Measurements from ENCODE around the gene TSN. TPM values are rescaled to one million over a fixed set of nuclear protein-coding genes. Genes with fewer than 3 reads are reported as not detected.
"Not testable (repeated sequence)": the region's sequence is repeated elsewhere in the genome, so short reads cannot be mapped to it uniquely, and the experiment has no call there.

Gene TSN
- total RNA-seq, 1 donor from 2014 or later: 49.5 TPM

- peaks cover 2% of the 10 kb centered on the region for H3K27me3 ChIP-seq (ENCODE audit: control insufficient read depth, insufficient read depth, low read length)
- TF ChIP-seq CTCF (IDR thresholded peaks at IDR 0.05; ENCODE audit: insufficient read depth, low read length, severe bottlenecking): no peak
- no peak for FAIRE-seq
- H3K36me3 ChIP-seq (ENCODE audit: control insufficient read depth, insufficient read depth, low read length): no peaks in the 10 kb centered on the region
- DNase-seq (ENCODE audit: low read depth): no peak
- H3K4me3 ChIP-seq (ENCODE audit: low read depth, low read length): no peak overlapping the region
Observed at GRCh38 chr2:121803503-121803902, 48.1 kb downstream of the TSN start.

- Histone ChIP-seq H3K36me3 (ENCODE audit: control insufficient read depth, insufficient read depth, low read length) (no peaks in the 10 kb centered on the region), H3K27me3 (ENCODE audit: control insufficient read depth, insufficient read depth, low read length) (peaks cover 2% of the 10 kb centered on the region), H3K4me3 (ENCODE audit: low read depth, low read length) (no peak overlapping the region)
- FAIRE-seq (no peak), DNase-seq (ENCODE audit: low read depth) (no peak)
- no peak for TF ChIP-seq CTCF (IDR thresholded peaks at IDR 0.05; ENCODE audit: insufficient read depth, low read length, severe bottlenecking)
Observed at GRCh38 chr2:121804340-121804739, 48.9 kb downstream of the TSN start.

- Histone ChIP-seq H3K36me3 (ENCODE audit: control insufficient read depth, insufficient read depth, low read length) (no peaks in the 10 kb centered on the region), H3K27me3 (ENCODE audit: control insufficient read depth, insufficient read depth, low read length) (peaks cover 2% of the 10 kb centered on the region), H3K4me3 (ENCODE audit: low read depth, low read length) (no peak overlapping the region)
- no peak for FAIRE-seq
- no peak for DNase-seq (ENCODE audit: low read depth)
- TF ChIP-seq CTCF (IDR thresholded peaks at IDR 0.05; ENCODE audit: insufficient read depth, low read length, severe bottlenecking): no peak
Observed at GRCh38 chr2:121804997-121805765, 49.7 kb downstream of the TSN start.

- no peaks in the 10 kb centered on the region for H3K36me3 ChIP-seq (ENCODE audit: control insufficient read depth, insufficient read depth, low read length)
- FAIRE-seq (no peak), DNase-seq (ENCODE audit: low read depth) (no peak)
- no peak overlapping the region for H3K4me3 ChIP-seq (ENCODE audit: low read depth, low read length)
- peaks cover 2% of the 10 kb centered on the region for H3K27me3 ChIP-seq (ENCODE audit: control insufficient read depth, insufficient read depth, low read length)
- no peak for TF ChIP-seq CTCF (IDR thresholded peaks at IDR 0.05; ENCODE audit: insufficient read depth, low read length, severe bottlenecking)
Observed at GRCh38 chr2:121805766-121806143, 50.3 kb downstream of the TSN start.

- H3K4me3 ChIP-seq (ENCODE audit: low read depth, low read length); FAIRE-seq; H3K36me3 ChIP-seq (ENCODE audit: control insufficient read depth, insufficient read depth, low read length); H3K27me3 ChIP-seq (ENCODE audit: control insufficient read depth, insufficient read depth, low read length); DNase-seq (ENCODE audit: low read depth): not testable (repeated sequence)
Observed at GRCh38 chr2:121807771-121808170, 52.3 kb downstream of the TSN start.

- TF ChIP-seq CTCF (IDR thresholded peaks at IDR 0.05; ENCODE audit: insufficient read depth, low read length, severe bottlenecking): no peak
- DNase-seq (ENCODE audit: low read depth) (no peak), FAIRE-seq (no peak)
- H3K4me3 ChIP-seq (ENCODE audit: low read depth, low read length): no peak overlapping the region
- H3K27me3 ChIP-seq (ENCODE audit: control insufficient read depth, insufficient read depth, low read length): no peaks in the 10 kb centered on the region
- H3K36me3 ChIP-seq (ENCODE audit: control insufficient read depth, insufficient read depth, low read length): no peaks in the 10 kb centered on the region
Observed at GRCh38 chr2:121809607-121810006, 54.2 kb downstream of the TSN start.
